ENCODE results near the gene POU2F2. TPM values are rescaled to one million over a fixed set of nuclear protein-coding genes. Genes with fewer than 3 reads are reported as not detected.
A peak's percentile ranks its signal among the peaks of the same experiment; 100 is the strongest.

Gene POU2F2
- polyA plus RNA-seq, 1 experiment, result 1.9 TPM

DNA sequence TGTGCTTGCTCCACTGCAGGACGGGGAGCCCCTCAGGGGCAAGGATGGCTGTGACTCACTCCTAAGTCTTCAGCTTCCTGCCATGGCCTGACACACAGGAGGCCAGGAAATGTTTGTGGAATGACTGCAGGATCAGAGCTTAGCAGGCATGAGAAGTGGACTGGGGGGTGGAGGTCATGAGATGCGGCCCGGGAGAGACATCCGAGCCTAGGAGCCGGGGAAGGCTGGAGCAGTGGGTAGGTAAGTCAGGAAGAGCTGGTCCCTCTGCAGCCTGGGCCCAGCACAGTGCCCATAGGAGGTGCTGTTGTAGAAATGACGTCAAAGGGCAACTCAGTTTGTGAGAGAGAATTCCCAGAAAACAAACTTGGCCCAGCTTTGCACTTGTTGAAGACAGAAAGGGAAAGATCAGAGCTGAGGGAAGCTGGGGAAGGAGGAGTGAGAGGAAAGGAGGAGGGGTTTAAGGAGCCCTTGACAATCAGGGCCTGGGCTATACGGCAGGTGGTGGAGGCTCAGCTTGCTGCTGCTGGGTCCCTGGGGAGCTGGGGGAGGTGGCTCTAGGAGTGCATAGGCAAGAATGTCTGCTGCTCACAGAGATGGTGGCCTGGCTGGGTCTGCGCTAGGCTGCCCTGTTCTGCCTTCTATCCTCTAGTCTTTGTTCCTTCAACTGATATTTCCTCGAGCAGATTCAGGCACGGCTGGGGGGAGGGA lies 18.5 kb downstream of the POU2F2 start:
- peak overlapping the region; percentile 17 for H3K4me3 ChIP-seq (ENCODE audit: low read depth, low read length)
- POLR2A ChIA-PET, result interaction anchor here (0.6 to 1.3 kb wide), 6 partner anchors 10 to 306 kb away, joined by 4 to 5 read pairs (median 4); partner anchors contain the start of gene ZNF574
- no peaks in the 10 kb centered on the region for H3K27me3 ChIP-seq (ENCODE audit: control insufficient read depth, insufficient read depth, low read length)
- no peaks in the 10 kb centered on the region; the same call in 1 of the 2 replicates for H3K9me3 ChIP-seq (ENCODE audit: control insufficient read depth, insufficient read depth, low read length)
- CTCF ChIA-PET, result interaction anchor here (0.5 to 2.0 kb wide), 16 partner anchors 11 to 325 kb away, joined by 3 to 11 read pairs (median 4); partner anchors contain the start of gene POU2F2
- peak overlapping the region; percentile 94 for H3K27ac ChIP-seq (ENCODE audit: low read depth, low read length)
- peak; percentile 86 for DNase-seq (ENCODE audit: low read depth, low spot score)
- TF ChIP-seq, protein P1, sequence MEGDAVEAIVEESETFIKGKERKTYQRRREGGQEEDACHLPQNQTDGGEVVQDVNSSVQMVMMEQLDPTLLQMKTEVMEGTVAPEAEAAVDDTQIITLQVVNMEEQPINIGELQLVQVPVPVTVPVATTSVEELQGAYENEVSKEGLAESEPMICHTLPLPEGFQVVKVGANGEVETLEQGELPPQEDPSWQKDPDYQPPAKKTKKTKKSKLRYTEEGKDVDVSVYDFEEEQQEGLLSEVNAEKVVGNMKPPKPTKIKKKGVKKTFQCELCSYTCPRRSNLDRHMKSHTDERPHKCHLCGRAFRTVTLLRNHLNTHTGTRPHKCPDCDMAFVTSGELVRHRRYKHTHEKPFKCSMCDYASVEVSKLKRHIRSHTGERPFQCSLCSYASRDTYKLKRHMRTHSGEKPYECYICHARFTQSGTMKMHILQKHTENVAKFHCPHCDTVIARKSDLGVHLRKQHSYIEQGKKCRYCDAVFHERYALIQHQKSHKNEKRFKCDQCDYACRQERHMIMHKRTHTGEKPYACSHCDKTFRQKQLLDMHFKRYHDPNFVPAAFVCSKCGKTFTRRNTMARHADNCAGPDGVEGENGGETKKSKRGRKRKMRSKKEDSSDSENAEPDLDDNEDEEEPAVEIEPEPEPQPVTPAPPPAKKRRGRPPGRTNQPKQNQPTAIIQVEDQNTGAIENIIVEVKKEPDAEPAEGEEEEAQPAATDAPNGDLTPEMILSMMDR (IDR thresholded peaks at IDR 0.05; ENCODE audit: low read depth, low read length), result peak; percentile 45

DNA sequence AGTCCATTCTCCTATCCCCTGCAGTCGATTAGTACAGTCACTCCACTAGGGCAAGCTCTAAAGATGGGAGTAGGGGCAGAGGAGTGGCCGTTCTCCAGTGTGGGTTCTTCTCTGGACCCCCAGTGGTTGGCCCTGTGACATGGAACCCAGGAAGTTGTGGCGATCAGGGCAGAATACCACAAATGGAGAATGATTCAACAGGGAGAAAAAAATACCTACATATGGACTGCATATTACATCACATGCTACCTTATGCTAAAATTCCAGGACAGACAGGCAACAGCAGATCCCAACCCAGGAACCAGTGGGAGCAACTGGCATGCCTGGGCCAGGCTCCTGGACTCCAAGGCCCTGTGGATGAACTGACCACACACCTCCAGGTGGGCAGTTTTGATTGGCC lies 20.4 kb downstream of the POU2F2 start:
- DNase-seq (ENCODE audit: low read depth, low spot score), result no peak
- ChIA-PET POLR2A (no interaction called here), CTCF (interaction anchor here (0.6 to 1.6 kb wide), 4 partner anchors 30 to 101 kb away, joined by 3 to 7 read pairs (median 4); no protein-coding TSS in a partner anchor)
- H3K9me3 ChIP-seq (ENCODE audit: control insufficient read depth, insufficient read depth, low read length), result no peaks in the 10 kb centered on the region; the same call in 1 of the 2 replicates
- H3K4me3 ChIP-seq (ENCODE audit: low read depth, low read length), result no peak overlapping the region
- H3K27ac ChIP-seq (ENCODE audit: low read depth, low read length), result peak overlapping the region; percentile 94
- TF ChIP-seq, protein P1 (IDR thresholded peaks at IDR 0.05; ENCODE audit: low read depth, low read length), result no peak
- no peaks in the 10 kb centered on the region for H3K27me3 ChIP-seq (ENCODE audit: control insufficient read depth, insufficient read depth, low read length)

DNA sequence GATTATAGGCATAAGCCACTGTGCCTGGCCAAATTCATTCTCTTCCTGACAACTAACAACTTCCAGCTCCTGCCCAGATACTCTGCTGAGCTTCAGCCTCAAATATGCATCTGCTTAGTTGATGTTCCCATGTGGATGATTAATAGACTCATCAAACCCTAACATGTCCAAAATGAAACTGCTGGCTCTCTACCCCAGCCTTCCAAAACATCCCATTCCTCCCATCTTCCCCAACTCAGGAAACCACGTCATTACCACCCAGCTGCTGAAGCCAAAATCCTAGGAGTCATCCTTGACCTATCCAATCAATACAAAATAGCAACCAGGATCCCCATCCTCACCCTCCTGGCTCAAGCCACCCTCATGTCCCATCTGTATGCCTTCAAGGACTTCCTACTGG lies 20.9 kb downstream of the POU2F2 start:
- TF ChIP-seq, protein P1 (IDR thresholded peaks at IDR 0.05; ENCODE audit: low read depth, low read length), result no peak
- peak overlapping the region; percentile 94 for H3K27ac ChIP-seq (ENCODE audit: low read depth, low read length)

DNA sequence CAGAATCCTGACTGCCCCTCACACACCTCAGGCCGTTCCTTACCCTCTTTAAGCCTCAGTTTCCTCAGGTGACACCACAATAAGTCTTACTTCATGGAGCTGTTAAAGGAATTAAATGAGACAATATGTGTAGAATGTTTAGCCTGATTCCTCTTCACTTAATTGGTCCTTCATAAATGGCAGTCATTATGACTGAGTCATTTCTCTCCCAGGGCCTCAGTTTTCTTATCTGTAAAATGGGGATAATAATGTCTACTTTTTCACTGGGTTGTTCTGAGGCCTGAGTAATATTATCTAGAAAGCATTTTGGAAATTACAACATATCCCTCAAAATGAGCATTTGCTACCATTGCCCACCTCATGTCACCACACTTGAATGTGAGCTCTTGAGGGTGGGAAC lies 21.6 kb downstream of the POU2F2 start:
- Histone ChIP-seq H3K4me3 (ENCODE audit: low read depth, low read length) (no peak overlapping the region), H3K27me3 (ENCODE audit: control insufficient read depth, insufficient read depth, low read length) (no peaks in the 10 kb centered on the region), H3K27ac (ENCODE audit: low read depth, low read length) (peak overlapping the region; percentile 94), H3K9me3 (ENCODE audit: control insufficient read depth, insufficient read depth, low read length) (no peaks in the 10 kb centered on the region)
- CTCF ChIA-PET, result interaction anchor here (1.1 to 3.9 kb wide), 6 partner anchors 21 to 169 kb away, joined by 3 to 26 read pairs (median 5); partner anchors contain the start of gene POU2F2
- POLR2A ChIA-PET, result no interaction called here
- DNase-seq (ENCODE audit: low read depth, low spot score), result no peak
- TF ChIP-seq, protein P1 (IDR thresholded peaks at IDR 0.05; ENCODE audit: low read depth, low read length), result no peak

More for the DNA sequence above, 20.9 kb downstream of the POU2F2 start:
- no peak for DNase-seq (ENCODE audit: low read depth, low spot score)
- no peak overlapping the region for H3K4me3 ChIP-seq (ENCODE audit: low read depth, low read length)
- no peaks in the 10 kb centered on the region for H3K9me3 ChIP-seq (ENCODE audit: control insufficient read depth, insufficient read depth, low read length)
- POLR2A ChIA-PET, result no interaction called here
- no peaks in the 10 kb centered on the region for H3K27me3 ChIP-seq (ENCODE audit: control insufficient read depth, insufficient read depth, low read length)
- CTCF ChIA-PET, result interaction anchor here (1.1 to 3.9 kb wide), 5 partner anchors 21 to 134 kb away, joined by 3 to 26 read pairs (median 6); partner anchors contain the start of gene POU2F2

DNA sequence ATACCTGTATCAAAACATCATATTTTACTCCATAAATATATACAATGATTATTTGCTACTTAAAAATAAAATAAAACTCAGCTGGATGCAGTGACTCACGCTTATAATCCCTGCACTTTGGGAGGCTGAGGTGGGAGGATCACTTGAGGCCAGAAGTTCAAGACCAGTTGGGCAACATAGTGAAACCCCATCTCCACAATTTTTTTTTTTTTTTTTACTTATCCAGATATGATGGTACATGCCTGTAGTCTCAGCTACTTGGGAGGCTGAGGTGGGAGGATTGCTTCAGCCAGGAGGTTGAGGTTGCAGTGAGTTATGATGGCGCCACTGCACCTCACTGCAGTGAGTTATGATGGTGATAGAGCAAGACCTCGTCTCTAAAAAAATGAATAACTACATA lies 22.4 kb downstream of the POU2F2 start:
- H3K9me3 ChIP-seq (ENCODE audit: control insufficient read depth, insufficient read depth, low read length), result no peaks in the 10 kb centered on the region
- H3K4me3 ChIP-seq (ENCODE audit: low read depth, low read length), result no peak overlapping the region
- no peaks in the 10 kb centered on the region for H3K27me3 ChIP-seq (ENCODE audit: control insufficient read depth, insufficient read depth, low read length)
- ChIA-PET CTCF (interaction anchor here (0.6 to 3.9 kb wide), 17 partner anchors 10 to 1041 kb away, joined by 3 to 26 read pairs (median 6); partner anchors contain the start of genes DEDD2 and POU2F2), POLR2A (interaction anchor here (1.2 kb wide), 1 partner anchor 133 kb away, joined by 4 read pairs; no protein-coding TSS in a partner anchor)
- DNase-seq (ENCODE audit: low read depth, low spot score), result no peak
- TF ChIP-seq, protein P1 (IDR thresholded peaks at IDR 0.05; ENCODE audit: low read depth, low read length), result no peak
- H3K27ac ChIP-seq (ENCODE audit: low read depth, low read length), result no peak overlapping the region

All from AG04450 (cell line).